B cell (primary cell): Measurements from ENCODE around the gene ROBO2. TPM values are rescaled to one million over a fixed set of nuclear protein-coding genes. Genes with fewer than 3 reads are reported as not detected.

ENCODE experiments used
- ATAC-seq: fragments of 200-7000 bp; cut with Tn5 transposase; one replicate; pipeline ENCODE4 v1.10.0; 2021; ENCODE audit warnings: low read depth, mild to moderate bottlenecking, moderate number of reproducible peaks, moderate library complexity
- CTCF ChIA-PET: fragments of 350-600 bp; sonication (Branson Sonifier 250); formaldehyde crosslinking; loops from one replicate; lab custom pipeline; 2021; ENCODE audit warnings: antibody characterized with exemption, inconsistent platforms; lab: Charles Lee
- POLR2A ChIA-PET: fragments of 350-600 bp; sonication (Branson Sonifier 250); formaldehyde crosslinking; loops from one replicate; lab custom pipeline; 2021; ENCODE audit warnings: antibody characterized with exemption; lab: Charles Lee
- DNase-seq: peaks from one replicate; pipeline ENCODE4 v3.0.0; 2013
- H2AFZ ChIP-seq: 2 replicates; pipeline ENCODE4 v1.6.1; 2012; ENCODE audit warnings: mild to moderate bottlenecking, low read depth, low read length; ENCODE audit not compliant: insufficient read depth, poor library complexity, severe bottlenecking
- H3K27ac ChIP-seq, 2 donors: 1 replicate in 1 of 2; 2 replicates in 1 of 2; pipeline ENCODE4 v1.5.1; 2012 to 2013; ENCODE audit warnings: low read length in 2 of 2, mild to moderate bottlenecking in 2 of 2, moderate library complexity in 1 of 2
- H3K27me3 ChIP-seq, 4 experiments: fragments of 200-600 bp in 1 of 4; sonication (generic) in 1 of 4; replicated peaks in 1 of 4; 1 replicate in 2 of 4; 2 replicates in 2 of 4; pipeline versions ENCODE4 v1.6.1 to v1.7.0; 2013 to 2016; ENCODE audit warnings: low read length in 3 of 4, mild to moderate bottlenecking in 2 of 4, mixed read lengths in 1 of 4, moderate library complexity in 1 of 4; ENCODE audit not compliant: insufficient read depth in 4 of 4, control insufficient read depth in 3 of 4; ENCODE audit errors: control extremely low read depth in 1 of 4
- H3K36me3 ChIP-seq, 2 experiments: replicated peaks in 1 of 2; 1 replicate in 1 of 2; 2 replicates in 1 of 2; pipeline versions ENCODE4 v1.6.1 to v1.7.1; 2013; ENCODE audit warnings: low read length in 1 of 2; ENCODE audit not compliant: insufficient read depth in 2 of 2, control insufficient read depth in 1 of 2; ENCODE audit errors: control extremely low read depth in 1 of 2, extremely low read depth in 1 of 2
- H3K4me1 ChIP-seq, 2 donors: fragments of 200-600 bp in 1 of 2; sonication (generic) in 1 of 2; 1 replicate in 1 of 2; 2 replicates in 1 of 2; pipeline versions ENCODE4 v1.5.1 to v1.6.1; 2013 to 2017; ENCODE audit warnings: low read length in 2 of 2; ENCODE audit not compliant: control insufficient read depth in 2 of 2, insufficient read depth in 2 of 2
- H3K4me2 ChIP-seq: replicated peaks from 2 replicates; pipeline ENCODE3; 2012; ENCODE audit warnings: mild to moderate bottlenecking, low read depth, low read length; ENCODE audit not compliant: poor library complexity, severe bottlenecking
- H3K4me3 ChIP-seq, 5 experiments: fragments of 200-600 bp in 1 of 5; sonication (generic) in 1 of 5; 1 replicate in 3 of 5; 2 replicates in 2 of 5; pipeline versions ENCODE4 v1.5.1 to v1.7.0; 2011 to 2016; ENCODE audit warnings: low read length in 4 of 5, mild to moderate bottlenecking in 4 of 5, low read depth in 2 of 5, control low read depth in 1 of 5, moderate library complexity in 1 of 5; ENCODE audit not compliant: insufficient read depth in 1 of 5; ENCODE audit errors: control extremely low read depth in 1 of 5, extremely low read depth in 1 of 5
- H3K79me2 ChIP-seq: fragments of 200-600 bp; sonication (generic); one replicate; pipeline ENCODE4 v1.6.0; 2016; ENCODE audit warnings: low read length; ENCODE audit not compliant: control insufficient read depth, insufficient read depth
- H3K9ac ChIP-seq: fragments of 200-600 bp; sonication (generic); 2 replicates; pipeline ENCODE4 v1.6.1; 2017; ENCODE audit warnings: mild to moderate bottlenecking, low read length, moderate library complexity
- H3K9me3 ChIP-seq, 3 donors: one replicate each; pipeline versions ENCODE4 v1.6.1 to v1.7.1; 2013; ENCODE audit warnings: low read length in 2 of 3; ENCODE audit not compliant: control insufficient read depth in 2 of 3, insufficient read depth in 1 of 3; ENCODE audit errors: control extremely low read depth in 1 of 3
- H4K20me1 ChIP-seq: 2 replicates; pipeline ENCODE4 v1.6.0; 2012; ENCODE audit warnings: mild to moderate bottlenecking, low read length; ENCODE audit not compliant: insufficient read depth, control insufficient read depth, poor library complexity, severe bottlenecking
- H3K27ac Mint-ChIP-seq: one replicate; pipeline ENCODE4 v1.8.0; 2021; ENCODE audit warnings: mixed read lengths
- H3K27me3 Mint-ChIP-seq: one replicate; pipeline ENCODE4 v1.8.0; 2021; ENCODE audit warnings: mixed read lengths
- H3K4me1 Mint-ChIP-seq: one replicate; pipeline ENCODE4 v1.8.0; 2021; ENCODE audit warnings: mixed read lengths
- H3K4me3 Mint-ChIP-seq: one replicate; pipeline ENCODE4 v1.8.0; 2021; ENCODE audit warnings: mixed read lengths
- H3K9me3 Mint-ChIP-seq: one replicate; pipeline ENCODE4 v1.8.0; 2022; ENCODE audit warnings: mixed read lengths; ENCODE audit not compliant: insufficient read depth
- CTCF ChIP-seq: fragments of 200-600 bp; IDR thresholded peaks from one replicate; pipeline ENCODE4 v1.8.0; 2022; ENCODE audit warnings: antibody characterized with exemption, mild to moderate bottlenecking
- EZH2 ChIP-seq: IDR thresholded peaks from 2 replicates; pipeline ENCODE4 v1.6.1; 2012; ENCODE audit warnings: borderline replicate concordance, low read depth, mild to moderate bottlenecking, moderate library complexity, low read length; ENCODE audit not compliant: insufficient read depth, poor library complexity, severe bottlenecking
- WGBS: methylation state at CpG from one replicate; pipeline ENCODE4 v1.1.5; 2013; ENCODE audit warnings: missing lambda C conversion rate; ENCODE audit not compliant: insufficient coverage; 5-methylcytosine and 5-hydroxymethylcytosine counted together
- intact Hi-C: fragments of 100-400 bp; cut with micrococcal nuclease; formaldehyde crosslinking; loops from one replicate; pipeline ENCODE4 v1.10.0; 2022
- polyA plus RNA-seq: library from polyadenylated mRNA; depleted of rRNA; stranded (reverse); fragments of >200 nt; gene quantifications from 2 replicates; pipeline ENCODE4 v1.2.3, GENCODE V29; 2012
- total RNA-seq, 2 donors: library from RNA; stranded (reverse); fragments of 120-200 nt in 1 of 2; gene quantifications; 1 replicate in 1 of 2; 2 replicates in 1 of 2; pipeline versions ENCODE4 v1.2.3 to v1.2.4, GENCODE V29; 2013 to 2022

The ROBO2 gene
- total and polyA plus RNA-seq, 2 donors (not counting 1 experiment from before 2014, with no cell fraction given), result not detected

GRCh38 chr3:77618686-77619085, 578.8 kb downstream of the ROBO2 start:
- no peak for ATAC-seq
- no peak overlapping the region for H3K27ac Mint-ChIP-seq

DNA sequence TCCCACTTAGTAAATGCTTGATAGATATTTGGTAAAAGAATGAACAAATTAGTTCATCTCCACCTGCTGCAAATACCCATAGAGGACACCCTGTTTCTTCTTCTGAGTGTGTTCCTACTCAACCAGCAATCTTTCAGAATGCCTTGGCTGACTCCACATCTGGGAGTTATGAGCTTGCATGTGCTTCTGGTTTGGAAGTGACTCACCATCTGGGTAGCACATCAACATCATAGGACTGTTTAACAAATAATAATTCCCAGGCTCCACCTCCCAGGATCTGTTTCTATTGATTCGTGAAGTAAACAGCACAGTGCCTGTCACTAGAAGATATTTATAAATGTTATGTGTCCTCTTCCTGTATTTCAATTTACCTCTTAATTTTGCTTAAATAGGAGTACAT, 580.1 kb downstream of the ROBO2 start:
- CTCF ChIA-PET, result no interaction called here
- Histone ChIP-seq H3K27me3 (no peaks in the 10 kb centered on the region), H3K27ac (no peak overlapping the region), H3K4me3 (no peak overlapping the region), H4K20me1 (no peaks in the 10 kb centered on the region), H3K9me3 (no peaks in the 10 kb centered on the region), H3K4me2 (no peak overlapping the region), H3K36me3 (no peaks in the 10 kb centered on the region), H2AFZ (no peak overlapping the region), H3K9ac (no peak overlapping the region), H3K79me2 (no peaks in the 10 kb centered on the region), H3K4me1 (no peaks in the 10 kb centered on the region)
- Mint-ChIP-seq H3K4me1 (no peaks in the 10 kb centered on the region), H3K4me3 (no peak overlapping the region), H3K9me3 (peaks cover 4% of the 10 kb centered on the region), H3K27me3 (no peaks in the 10 kb centered on the region), H3K27ac (no peak overlapping the region)
- TF ChIP-seq EZH2, result no peak
- no CpG with 5 or more reads among the region's 1 CpG for WGBS
- DNase-seq, result no peak
- no peak for ATAC-seq
- POLR2A ChIA-PET, result no interaction called here
- intact Hi-C loops, result no loop called here

More at GRCh38 chr3:77618686-77619085, 578.8 kb downstream of the ROBO2 start:
- Histone ChIP-seq H3K4me1 (no peaks in the 10 kb centered on the region), H3K4me2 (no peak overlapping the region), H3K4me3 (no peak overlapping the region), H4K20me1 (no peaks in the 10 kb centered on the region), H3K9me3 (no peaks in the 10 kb centered on the region), H3K27me3 (no peaks in the 10 kb centered on the region), H3K79me2 (no peaks in the 10 kb centered on the region), H3K9ac (no peak overlapping the region), H3K36me3 (no peaks in the 10 kb centered on the region), H2AFZ (no peak overlapping the region), H3K27ac (no peak overlapping the region)
- CTCF ChIA-PET, result no interaction called here
- intact Hi-C loops, result no loop called here
- POLR2A ChIA-PET, result no interaction called here
- TF ChIP-seq CTCF (no peak), EZH2 (no peak)
- 78% methylated on average over 3 of the region's 3 CpGs for WGBS
- Mint-ChIP-seq H3K9me3 (peaks cover 7% of the 10 kb centered on the region), H3K4me3 (no peak overlapping the region), H3K4me1 (no peaks in the 10 kb centered on the region), H3K27me3 (no peaks in the 10 kb centered on the region)
- DNase-seq, result no peak
